VCaP (cell line): Measurements from ENCODE around the gene CACNA1I.

Experiments used
- H3K27ac ChIP-seq: fragments of 450-650 bp; 2 replicates; pipeline ENCODE4 v1.5.1; 2017
- CTCF ChIP-seq: fragments of 450-650 bp; conservative IDR thresholded peaks from 2 replicates; pipeline ENCODE4 v1.5.1; 2017; ENCODE audit warnings: mild to moderate bottlenecking, moderate library complexity

CACNA1I gene

GRCh38 chr22:39651053-39651996 is 80.8 kb downstream of the CACNA1I start:
- no peak for TF ChIP-seq CTCF
- H3K27ac ChIP-seq: no peak overlapping the region

- H3K27ac ChIP-seq: no peak overlapping the region
- no peak for TF ChIP-seq CTCF
Measured at GRCh38 chr22:39652990-39653786, 82.6 kb downstream of the CACNA1I start.

GRCh38 chr22:39653787-39654077 is 83.2 kb downstream of the CACNA1I start:
- no peak for TF ChIP-seq CTCF
- H3K27ac ChIP-seq: no peak overlapping the region

DNA sequence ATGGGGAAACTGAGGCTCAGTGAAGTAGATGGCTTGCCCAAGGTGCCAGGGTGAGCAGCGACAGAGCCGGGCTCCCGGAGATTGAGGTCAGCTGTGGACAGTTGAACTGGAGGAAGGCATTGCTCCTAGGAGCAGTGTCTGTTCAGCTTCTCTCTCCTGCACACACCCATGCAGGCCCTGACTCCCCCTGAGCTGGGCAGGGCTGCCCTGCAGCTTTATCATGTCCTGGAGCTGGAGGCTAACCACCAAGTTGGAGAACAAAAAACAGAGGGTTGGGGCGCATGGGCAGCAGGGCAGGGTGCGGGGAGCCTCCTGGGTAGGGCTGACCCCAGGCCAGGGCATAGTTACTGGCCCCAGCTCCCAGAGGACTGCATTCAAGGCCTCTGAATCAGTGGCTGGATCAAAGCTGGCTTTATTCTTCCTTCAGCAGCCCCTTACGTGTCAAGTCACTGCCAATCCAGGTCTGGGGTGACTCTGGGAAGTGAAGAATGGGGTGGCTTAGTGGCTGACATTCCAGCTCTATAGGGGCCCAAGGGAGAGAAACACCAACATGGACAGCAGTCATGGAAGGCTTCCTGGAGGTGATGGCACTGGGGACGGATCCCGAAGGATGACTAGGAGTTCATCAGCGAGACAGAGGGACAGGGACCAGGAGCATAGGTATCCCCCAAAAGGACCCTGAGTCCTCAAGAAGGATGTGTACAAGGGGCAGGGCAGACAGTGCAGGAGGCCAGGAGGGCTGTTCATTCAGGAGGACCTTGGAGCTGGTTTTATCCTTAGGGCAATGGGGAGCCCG is 83.8 kb downstream of the CACNA1I start:
- H3K27ac ChIP-seq: no peak overlapping the region
- TF ChIP-seq CTCF: no peak

DNA sequence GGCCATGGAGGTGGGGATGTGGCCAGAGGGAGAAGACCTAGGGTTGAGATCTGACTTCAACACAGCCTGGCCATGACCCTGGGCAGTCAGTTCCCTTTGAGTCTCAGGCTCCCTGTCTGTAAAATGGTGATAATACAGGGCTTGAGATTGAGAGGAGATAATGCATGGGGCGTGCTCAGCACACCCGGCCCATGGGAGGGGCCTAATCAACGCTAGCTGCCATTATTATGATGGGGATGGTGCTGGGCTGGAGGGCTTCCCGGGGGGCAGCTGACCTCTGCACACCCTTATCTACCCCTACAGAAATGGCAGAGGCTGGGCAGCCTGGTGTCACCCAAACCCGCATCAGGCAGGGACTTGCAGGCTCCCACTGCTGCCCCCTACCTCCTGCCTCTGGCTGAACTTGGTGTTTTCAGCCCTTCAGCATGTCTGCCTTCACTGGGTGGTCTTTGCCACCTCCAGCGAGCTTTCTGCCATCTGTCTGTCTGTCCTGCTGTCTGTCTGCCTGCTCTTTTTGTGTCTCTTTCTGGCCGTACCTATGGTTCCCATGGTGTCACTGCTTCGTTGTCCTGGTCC is 84.5 kb downstream of the CACNA1I start:
- no peak overlapping the region for H3K27ac ChIP-seq
- TF ChIP-seq CTCF: no peak

GRCh38 chr22:39655831-39656230 is 85.3 kb downstream of the CACNA1I start:
- TF ChIP-seq CTCF: no peak
- no peak overlapping the region for H3K27ac ChIP-seq
